GM12892 (cell line): ENCODE measurements around the gene SMC2.

Source experiments
- POLR2A ChIP-seq: IDR thresholded peaks from 2 replicates; pipeline ENCODE4 v1.6.1; 2011; ENCODE audit warnings: low read depth, low read length, control low read depth
- POLR2AphosphoS5 ChIP-seq: IDR thresholded peaks from 2 replicates; pipeline ENCODE4 v1.6.1; 2011; ENCODE audit warnings: low read depth, low read length, control low read depth

GRCh38 chr9:104121022-104121421, 26.9 kb downstream of the SMC2 start:
- no peak for TF ChIP-seq POLR2AphosphoS5
- TF ChIP-seq POLR2A, result no peak
